Astrocyte of the cerebellum (primary cell): ENCODE data around the gene TENM4.
A peak's percentile ranks its signal among the peaks of the same experiment; 100 is the strongest.

Source experiments
- DNase-seq: peaks from one replicate; pipeline ENCODE4 v3.0.0-alpha.2; 2011; ENCODE audit warnings: low read depth
- H3K4me3 ChIP-seq: 2 replicates; pipeline ENCODE4 v1.5.1; 2011; ENCODE audit warnings: mild to moderate bottlenecking, low read depth, low read length, moderate library complexity
- in situ Hi-C: cut with HindIII; loops from 2 replicates; pipeline ENCODE4 v1.10.0; 2017; ENCODE audit warnings: low sequenced_read_pairs
- TF ChIP-seq, protein P1 (sequence below): IDR thresholded peaks from 2 replicates; pipeline ENCODE4 v1.5.1; 2012; ENCODE audit warnings: low read length, low read depth, moderate library complexity, mild to moderate bottlenecking; ENCODE audit errors: missing control alignments

TENM4 gene

DNA sequence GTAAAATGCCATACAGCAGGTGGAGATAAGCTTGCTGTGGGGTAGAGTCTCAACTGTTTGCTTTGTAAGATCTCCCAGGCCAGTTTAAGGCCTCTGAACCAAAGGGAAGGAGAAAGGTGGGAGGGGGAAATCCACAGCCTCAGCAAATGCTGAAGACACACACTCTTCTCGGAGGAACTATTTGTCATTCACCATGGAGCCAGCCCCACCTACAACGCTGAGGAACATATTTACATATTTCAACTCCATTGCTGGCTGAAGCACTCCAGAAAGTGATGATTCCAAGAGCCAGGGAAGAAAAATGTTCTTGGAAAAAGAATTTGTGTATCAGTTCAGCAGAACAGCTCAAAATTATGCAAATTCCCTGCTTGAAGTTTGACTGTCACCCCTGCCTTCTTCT is 6.5 kb downstream of the TENM4 start:
- in situ Hi-C loops = no loop called here
- H3K4me3 ChIP-seq = no peak overlapping the region
- TF ChIP-seq, protein P1, sequence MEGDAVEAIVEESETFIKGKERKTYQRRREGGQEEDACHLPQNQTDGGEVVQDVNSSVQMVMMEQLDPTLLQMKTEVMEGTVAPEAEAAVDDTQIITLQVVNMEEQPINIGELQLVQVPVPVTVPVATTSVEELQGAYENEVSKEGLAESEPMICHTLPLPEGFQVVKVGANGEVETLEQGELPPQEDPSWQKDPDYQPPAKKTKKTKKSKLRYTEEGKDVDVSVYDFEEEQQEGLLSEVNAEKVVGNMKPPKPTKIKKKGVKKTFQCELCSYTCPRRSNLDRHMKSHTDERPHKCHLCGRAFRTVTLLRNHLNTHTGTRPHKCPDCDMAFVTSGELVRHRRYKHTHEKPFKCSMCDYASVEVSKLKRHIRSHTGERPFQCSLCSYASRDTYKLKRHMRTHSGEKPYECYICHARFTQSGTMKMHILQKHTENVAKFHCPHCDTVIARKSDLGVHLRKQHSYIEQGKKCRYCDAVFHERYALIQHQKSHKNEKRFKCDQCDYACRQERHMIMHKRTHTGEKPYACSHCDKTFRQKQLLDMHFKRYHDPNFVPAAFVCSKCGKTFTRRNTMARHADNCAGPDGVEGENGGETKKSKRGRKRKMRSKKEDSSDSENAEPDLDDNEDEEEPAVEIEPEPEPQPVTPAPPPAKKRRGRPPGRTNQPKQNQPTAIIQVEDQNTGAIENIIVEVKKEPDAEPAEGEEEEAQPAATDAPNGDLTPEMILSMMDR = no peak
- DNase-seq = no peak

DNA sequence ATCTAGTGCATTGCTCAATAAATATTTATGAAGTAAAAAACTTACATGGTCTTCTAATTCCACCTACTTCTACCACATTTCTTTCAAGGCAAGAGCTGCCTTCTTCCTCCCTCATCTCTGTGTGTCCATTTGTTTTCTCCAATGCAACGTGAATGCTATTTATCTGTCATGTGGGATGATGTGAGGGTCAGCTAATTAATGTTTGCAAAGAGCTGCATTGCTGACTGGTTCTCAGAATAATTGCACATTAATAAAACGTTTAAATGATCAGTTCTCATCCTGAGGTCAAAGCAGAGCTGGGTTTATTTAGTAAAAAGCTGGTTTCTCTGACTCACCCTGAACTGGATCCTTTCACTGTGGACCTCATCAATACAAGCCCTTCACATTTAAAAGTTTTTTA is 8.7 kb downstream of the TENM4 start:
- H3K4me3 ChIP-seq = no peak overlapping the region
- in situ Hi-C loops = no loop called here
- TF ChIP-seq, protein P1 = no peak

DNA sequence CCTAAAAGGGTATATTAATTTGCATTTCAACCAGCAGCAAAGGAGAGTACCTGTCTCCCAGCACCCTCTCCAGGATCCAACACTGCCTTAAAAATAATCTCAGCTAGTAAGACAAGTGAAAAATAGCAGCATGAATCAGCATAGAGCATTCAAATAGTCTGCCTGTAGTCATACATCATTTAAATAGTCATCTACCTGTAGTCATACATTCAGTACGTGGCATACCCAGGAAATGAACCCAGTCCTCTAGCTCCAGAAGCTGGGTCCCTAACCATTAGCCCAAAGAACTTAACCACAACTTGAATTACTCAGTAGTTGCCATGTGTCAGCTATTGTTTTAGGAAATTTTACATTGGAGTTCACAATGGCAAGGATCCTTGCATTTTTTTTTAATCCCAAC is 9.3 kb downstream of the TENM4 start:
- DNase-seq = no peak
- TF ChIP-seq, protein P1 = no peak
- H3K4me3 ChIP-seq = no peak overlapping the region
- in situ Hi-C loops = no loop called here

More for the DNA sequence above, 8.7 kb downstream of the TENM4 start:
- DNase-seq = no peak

DNA sequence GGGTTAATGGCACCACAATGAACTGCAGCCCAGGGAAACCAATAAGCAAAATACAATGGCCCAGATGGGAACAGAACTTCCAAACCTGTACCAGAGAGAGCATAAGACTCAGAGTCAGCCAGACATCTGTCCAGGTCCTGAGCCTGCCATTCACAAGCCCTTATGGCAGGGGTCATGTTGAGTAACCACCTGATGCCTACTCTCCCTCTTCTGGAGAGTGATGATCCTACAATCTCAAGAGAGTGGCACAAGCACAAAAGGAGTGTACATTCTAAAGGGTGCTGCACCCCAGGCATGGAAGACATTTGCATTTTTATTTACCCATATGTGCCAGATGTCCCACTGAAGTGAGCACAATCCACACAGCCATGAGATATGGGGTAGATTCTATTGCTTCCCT is 10.6 kb downstream of the TENM4 start:
- H3K4me3 ChIP-seq = no peak overlapping the region
- TF ChIP-seq, protein P1 = peak; percentile 12
- in situ Hi-C loops = no loop called here
- no peak for DNase-seq

DNA sequence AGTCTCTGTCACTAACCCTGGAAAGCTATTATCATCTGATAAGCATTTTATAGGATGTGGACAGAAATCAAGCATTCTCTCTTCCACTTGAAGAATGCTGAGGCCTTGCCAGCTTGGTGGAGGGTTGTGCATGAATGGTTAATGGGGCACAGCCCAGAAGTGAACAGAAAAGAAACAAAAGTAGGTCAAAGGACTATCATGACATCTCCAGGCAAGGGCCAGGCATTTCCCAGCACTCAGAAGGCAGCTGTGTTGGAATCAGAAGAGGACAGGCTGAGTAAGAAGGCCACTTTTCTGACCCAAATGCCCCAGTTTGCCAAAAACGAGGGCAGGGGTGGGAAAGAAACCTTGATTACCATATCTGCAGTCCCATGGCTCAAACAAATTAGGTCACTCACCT is 12.4 kb downstream of the TENM4 start:
- in situ Hi-C loops = no loop called here
- DNase-seq = no peak
- TF ChIP-seq, protein P1 = no peak
- no peak overlapping the region for H3K4me3 ChIP-seq

GRCh38 chr11:79427611-79428327 is 13.1 kb downstream of the TENM4 start:
- no peak for DNase-seq
- in situ Hi-C loops = no loop called here
- no peak overlapping the region for H3K4me3 ChIP-seq
- TF ChIP-seq, protein P1 = no peak
